SK-N-DZ (cell line): ENCODE data around the gene MASP2.
A peak's percentile ranks its signal among the peaks of the same experiment; 100 is the strongest.
"Not testable (repeated sequence)": the region's sequence is repeated elsewhere in the genome, so short reads cannot be mapped to it uniquely, and the experiment has no call there.

Experiments
- DNase-seq: peaks from one replicate; pipeline ENCODE4 v3.0.0-alpha.2; 2015; ENCODE audit warnings: low spot score

MASP2 gene

GRCh38 chr1:11058595-11059154 is 11.6 kb upstream of the MASP2 start:
- no peak for DNase-seq

- no peak for DNase-seq
These were observed 11.0 kb upstream of the MASP2 start for GRCh38 chr1:11058026-11058425.

GRCh38 chr1:11057477-11057876 is 10.4 kb upstream of the MASP2 start:
- no peak for DNase-seq

GRCh38 chr1:11056504-11056903 is 9.5 kb upstream of the MASP2 start:
- DNase-seq, result no peak

DNA sequence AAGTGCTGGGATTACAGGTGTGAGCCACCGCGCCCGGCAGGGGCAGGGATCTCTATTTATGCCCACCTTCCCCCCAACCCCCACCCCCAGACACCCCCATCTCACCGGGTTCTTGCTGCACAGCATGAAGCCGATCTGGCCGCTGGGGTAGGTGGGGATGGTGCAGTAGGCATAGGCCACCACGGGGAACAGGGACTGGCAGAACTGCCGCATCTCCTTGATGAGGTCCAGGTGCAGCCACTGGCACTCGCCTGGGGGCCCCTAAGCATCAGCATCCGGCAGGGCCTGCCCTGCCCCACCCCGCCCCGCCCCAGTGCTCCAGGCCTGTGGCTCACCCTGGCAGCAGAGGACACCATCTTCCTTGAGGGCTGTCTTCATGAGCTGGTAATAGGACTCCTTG is 8.6 kb upstream of the MASP2 start:
- DNase-seq, result no peak

DNA sequence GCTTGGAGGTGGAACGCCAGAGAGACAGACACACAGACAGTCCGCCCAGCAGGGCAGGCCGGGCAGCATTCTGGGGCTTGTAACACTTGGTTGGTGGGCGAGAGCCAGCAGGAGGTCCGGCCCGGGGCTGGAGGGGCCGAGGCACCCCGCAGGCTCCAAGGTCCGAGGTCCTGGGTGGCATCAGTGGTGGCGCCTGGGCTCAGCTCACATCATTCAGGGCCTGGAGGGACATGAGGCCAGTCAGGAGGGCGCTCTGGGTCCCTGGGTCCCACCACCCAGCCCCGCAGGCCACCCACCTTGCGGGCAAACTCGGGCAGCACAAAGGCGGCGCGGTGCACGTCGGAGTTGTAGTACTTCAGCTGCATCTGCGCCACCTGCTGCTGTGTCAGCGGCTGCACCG is 7.6 kb upstream of the MASP2 start:
- DNase-seq, result no peak

DNA sequence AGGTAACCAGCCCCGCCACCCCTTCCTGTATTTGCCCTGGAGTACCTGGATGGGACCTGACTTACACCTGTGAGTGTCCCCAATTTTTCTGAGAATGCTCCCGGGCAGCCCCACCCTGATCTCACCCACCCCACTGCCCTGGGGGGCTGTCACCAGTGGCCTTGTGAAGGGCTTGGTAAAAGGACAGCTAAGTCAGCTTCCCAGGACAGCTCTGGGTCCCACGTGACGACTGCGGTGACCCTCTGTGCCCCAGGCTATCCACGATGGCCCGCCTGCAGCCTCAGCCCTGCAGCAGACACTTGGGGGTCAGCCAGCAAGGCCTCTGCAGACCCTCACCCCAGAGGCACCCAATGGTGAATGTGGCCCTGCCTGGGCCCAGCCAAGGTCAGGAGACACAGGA is 7.1 kb upstream of the MASP2 start:
- no peak for DNase-seq

GRCh38 chr1:11053758-11054137 is 6.7 kb upstream of the MASP2 start:
- no peak for DNase-seq

DNA sequence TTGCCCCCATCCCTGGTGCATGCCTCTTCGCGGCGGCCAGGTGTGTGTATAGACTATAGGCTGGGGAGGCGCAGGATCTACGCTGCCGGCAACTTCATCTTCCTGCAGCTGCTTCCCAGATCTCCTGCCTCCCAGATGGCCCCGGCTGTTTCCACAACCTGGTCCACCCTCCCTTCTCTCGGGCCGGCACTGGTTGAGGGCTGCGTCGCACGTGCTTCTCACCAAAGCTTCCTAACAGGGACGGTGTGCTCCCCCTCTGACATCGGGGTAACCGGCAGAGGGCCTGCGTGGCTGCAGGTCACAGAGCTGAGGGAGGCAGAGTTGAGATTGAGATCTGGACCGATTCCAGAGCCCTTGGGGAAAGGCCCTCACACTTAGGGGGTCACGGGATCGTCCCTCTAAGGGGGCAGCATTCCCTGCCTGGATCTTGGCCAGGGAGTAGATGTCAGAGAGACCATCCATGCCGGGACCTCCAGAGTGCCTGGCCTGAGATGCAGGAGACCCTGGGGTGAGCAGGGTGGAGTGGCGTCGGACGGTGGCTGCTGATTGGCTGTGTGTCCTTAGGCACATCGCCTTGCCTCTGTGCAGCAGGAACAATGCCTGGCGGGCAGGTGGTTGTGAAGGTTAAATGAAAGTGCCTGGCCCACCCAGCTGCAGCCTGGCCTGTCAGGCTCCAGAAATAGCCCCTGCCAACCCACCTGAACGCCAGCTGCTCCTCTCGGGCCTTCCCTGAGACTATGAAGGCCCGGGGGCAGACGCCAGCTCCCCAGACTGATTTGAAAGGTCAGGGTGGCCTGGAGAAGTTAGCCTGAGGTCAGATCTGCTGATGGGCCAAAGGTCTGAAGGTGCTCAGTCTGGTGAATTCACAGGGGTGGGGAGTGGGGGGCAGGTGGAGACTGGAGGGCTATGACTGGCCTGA is 6.1 kb upstream of the MASP2 start:
- peak; percentile 69 for DNase-seq

DNA sequence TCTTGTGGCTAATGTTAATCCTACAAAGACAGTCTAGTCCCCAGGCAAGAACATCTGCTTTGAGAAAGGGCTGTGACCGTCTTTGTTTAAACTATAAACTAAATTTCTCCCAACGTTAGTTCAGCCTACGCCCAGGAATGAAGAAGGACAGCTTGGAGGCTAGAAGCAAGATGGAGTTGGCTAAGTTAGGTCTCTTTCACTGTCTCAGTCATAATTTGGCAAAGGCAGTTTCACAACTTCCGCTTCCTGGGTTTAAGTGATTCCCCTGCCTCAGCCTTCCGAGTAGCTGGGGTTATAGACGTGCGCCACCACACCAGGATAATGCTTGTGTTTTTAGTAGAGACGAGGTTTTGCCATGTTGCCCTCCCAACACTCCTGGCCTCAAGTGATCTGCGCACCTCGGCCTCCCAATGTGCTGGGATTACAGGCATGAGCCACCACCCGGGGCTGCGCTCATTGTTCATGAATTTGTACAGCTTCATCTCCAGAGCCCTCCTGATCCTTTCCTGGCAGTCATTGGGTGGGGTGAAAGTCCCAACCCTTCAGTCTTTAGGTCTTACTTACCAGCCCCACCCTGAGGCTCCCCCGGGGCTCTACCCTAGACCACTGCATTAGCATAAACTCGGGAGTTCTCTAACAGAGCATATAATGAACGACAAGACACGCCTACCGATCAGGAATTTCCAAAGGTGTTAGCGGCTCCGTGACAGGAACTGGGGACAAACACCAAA is 4.9 kb upstream of the MASP2 start:
- DNase-seq, result peak; percentile 16

DNA sequence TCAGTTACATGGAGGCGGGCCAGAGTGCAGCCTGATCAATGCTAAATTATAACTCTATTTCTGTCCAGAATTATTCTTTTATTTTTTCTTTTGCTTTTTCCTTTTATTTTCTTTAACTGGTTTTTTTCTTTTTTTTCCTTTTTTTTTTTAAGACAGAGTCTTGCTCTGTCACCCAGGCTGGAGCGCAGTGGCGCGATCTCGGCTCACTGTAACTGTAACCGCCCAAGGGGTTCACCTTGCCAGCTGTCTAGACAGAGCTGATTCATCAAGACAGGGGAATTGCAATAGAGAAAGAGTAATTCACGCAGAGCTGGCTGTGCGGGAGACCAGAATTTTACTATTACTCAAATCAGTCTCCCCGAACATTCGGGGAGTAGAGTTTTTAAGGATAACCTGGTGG is 4.1 kb upstream of the MASP2 start:
- DNase-seq, result not testable (repeated sequence)

DNA sequence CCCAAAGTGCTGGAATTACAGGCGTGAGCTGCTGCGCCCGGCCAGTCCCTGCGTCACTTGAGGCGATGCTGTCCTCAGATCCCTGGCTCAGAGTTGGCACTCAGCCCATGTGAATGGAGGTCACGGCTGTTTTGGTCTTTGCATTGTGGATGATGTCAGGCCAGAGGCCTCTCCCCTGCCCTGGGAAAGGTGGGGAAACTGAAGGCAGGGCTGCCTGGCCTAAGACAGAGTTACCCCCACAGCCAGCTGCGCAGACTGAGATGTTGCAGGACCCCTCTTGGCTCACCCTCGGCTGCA is 821 bp downstream of the MASP2 start:
- no peak for DNase-seq

GRCh38 chr1:11045428-11046269 is 1.4 kb downstream of the MASP2 start:
- peak; percentile 69 for DNase-seq

- no peak for DNase-seq
These were observed 2.1 kb downstream of the MASP2 start for GRCh38 chr1:11044849-11045427.

DNA sequence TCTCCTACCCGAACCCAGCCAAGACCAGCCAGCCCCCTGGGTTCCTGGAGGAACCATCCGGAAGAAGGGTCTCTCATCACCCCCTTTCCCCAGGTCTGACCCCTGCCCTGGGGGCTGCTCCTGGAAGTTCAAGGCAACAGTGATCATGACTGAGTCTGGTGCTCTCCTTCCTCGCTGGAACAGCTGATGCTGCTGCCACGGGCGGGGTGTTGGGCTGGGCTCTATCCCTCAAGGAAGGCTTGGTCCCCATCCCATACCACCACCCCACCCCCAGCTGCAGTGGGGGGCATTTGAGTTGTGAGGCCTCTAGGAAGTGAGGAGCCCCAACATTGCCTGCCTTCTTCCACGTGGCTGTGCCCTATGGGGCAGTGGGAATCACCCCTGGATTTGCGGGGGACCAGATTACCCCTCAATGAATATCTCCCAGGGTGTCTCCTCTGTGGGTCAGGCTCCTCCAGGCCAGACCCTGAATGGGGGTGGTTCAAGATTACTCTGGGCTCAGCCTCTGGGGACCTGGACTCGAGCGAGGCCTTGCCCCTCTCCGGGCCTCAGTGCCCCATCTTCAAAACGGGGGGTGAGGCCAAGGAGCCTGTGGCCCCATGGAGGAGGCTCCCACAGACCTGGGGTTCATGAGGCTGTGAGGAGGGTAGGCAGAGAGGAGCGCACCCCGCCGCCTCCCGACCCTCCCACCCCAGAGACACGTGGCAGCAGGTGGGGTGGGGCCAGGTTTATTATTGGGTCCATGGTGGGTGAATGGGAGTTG is 2.8 kb downstream of the MASP2 start:
- DNase-seq, result no peak

GRCh38 chr1:11042995-11043874 is 3.8 kb downstream of the MASP2 start:
- DNase-seq, result no peak

DNA sequence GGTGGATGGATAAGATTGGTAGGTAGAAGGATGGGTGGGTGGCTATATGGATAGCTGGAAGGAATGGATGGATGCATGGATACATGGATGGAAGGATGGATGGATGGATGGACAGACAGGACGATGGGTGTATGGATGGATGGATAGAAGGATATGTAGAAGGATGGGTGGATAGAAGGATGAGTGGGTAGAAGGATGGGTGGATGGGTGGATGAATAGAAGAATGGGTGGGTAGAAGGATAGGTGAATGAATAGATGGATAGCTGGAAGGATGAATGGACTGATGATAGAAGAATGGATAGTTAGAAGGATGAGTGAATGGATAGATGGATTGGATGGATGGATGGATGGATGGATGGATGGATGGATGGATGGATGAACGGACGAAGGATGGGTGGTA is 5.0 kb downstream of the MASP2 start:
- no peak for DNase-seq

DNA sequence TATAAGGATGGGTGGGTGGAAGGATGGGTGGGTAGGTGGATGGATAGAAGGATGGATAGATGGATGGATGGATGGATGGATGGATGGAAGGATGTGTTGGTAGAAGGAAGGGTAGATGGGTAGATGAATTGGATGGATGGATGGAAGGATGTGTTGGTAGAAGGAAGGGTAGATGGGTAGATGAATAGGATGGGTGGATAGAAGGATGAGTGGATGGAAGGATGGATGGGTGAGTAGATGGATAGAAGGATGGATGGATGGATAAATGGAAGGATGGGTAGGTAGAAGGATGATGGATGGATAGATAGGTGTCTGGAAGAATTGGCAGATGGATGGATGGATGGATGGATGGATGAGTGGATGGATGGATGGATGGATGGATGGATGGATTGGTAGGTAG is 6.0 kb downstream of the MASP2 start:
- DNase-seq, result no peak

- not testable (repeated sequence) for DNase-seq
These were observed 7.0 kb downstream of the MASP2 start for GRCh38 chr1:11040105-11040429.
